SH-SY5Y (cell line): ENCODE results near the gene SARNP.

Experiments used
- GATA2 ChIP-seq: IDR thresholded peaks from 2 replicates; pipeline ENCODE4 v1.6.1; 2011; ENCODE audit warnings: mild to moderate bottlenecking, low read depth, low read length
- GATA3 ChIP-seq: IDR thresholded peaks from 2 replicates; pipeline ENCODE4 v1.6.1; 2011; ENCODE audit warnings: low read depth, mild to moderate bottlenecking, low read length, moderate library complexity

SARNP gene

DNA sequence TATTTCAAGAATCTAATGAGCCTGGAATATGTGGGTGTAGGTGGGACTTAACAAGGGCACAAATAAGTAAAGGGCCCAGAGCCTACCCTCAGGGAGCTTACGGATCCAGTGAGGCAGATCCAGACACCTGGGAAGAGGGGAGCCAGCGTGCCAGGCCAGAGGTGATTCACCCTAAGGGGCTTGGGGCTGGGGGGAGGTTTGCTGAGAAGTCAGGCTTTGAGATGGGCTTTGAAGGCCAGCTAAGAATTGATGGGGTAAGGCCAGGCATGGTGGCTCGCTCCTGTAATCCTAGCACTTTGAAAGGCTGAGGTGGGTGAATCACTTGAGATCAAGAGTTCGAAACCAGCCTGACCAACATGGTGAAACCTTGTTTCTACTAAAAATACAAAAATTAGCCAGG lies 25.9 kb upstream of the SARNP start:
- TF ChIP-seq GATA2, result no peak
- no peak for TF ChIP-seq GATA3

GRCh38 chr12:55842681-55843429 lies 25.3 kb upstream of the SARNP start, which contains the start of gene MMP19:
Gene MMP19 (minus strand): TSS chr12:55842936. CDS start chr12:55842830, 106 bp downstream.
- TF ChIP-seq GATA2 (no peak), GATA3 (no peak)

GRCh38 chr12:55840581-55841351 lies 23.2 kb upstream of the SARNP start:
- TF ChIP-seq GATA2 (no peak), GATA3 (no peak)

- TF ChIP-seq GATA3 (no peak), GATA2 (no peak)
Observed at GRCh38 chr12:55839345-55840140, 22.0 kb upstream of the SARNP start.

DNA sequence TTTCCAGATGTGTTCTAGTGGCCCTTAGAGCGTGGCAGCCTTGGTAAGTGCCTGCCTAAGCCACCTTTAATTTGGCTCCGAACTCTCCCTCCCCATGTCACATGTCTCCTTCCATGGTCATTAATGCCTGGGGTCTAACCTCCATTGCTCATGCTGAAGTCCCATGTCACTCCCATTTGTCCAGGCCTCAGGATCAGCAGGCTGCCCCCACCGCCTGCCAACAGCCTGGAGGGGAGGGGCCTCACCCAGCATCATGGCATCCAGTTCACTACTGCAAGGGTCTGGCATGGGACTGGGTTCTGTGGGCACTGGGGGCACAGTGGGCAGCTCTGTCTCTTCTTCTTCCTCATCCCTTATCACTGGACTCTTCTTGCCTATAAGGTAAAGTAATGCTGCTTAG lies 20.8 kb upstream of the SARNP start:
- TF ChIP-seq GATA2 (no peak), GATA3 (no peak)

- no peak for TF ChIP-seq GATA2
- TF ChIP-seq GATA3, result no peak
Observed at GRCh38 chr12:55833056-55833455, 15.5 kb upstream of the SARNP start.

DNA sequence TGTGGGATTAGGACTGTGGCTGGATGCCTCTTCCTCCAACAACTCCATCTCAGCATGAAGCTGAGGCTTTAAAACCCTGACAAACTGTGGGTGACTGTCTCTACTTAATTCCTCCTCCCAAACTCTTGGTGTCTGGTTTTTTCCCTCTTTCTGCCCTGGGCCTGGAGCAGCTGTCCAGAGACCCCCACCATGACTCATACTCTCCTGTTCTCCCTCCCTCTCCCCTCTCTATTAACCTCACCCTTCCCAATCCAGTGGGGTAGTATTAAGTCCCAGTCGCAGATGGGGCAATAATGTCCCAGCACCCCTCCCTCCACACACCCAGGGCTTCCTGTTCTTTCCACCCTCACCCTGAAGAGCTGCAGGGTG lies 13.9 kb upstream of the SARNP start:
- TF ChIP-seq GATA2 (no peak), GATA3 (no peak)

DNA sequence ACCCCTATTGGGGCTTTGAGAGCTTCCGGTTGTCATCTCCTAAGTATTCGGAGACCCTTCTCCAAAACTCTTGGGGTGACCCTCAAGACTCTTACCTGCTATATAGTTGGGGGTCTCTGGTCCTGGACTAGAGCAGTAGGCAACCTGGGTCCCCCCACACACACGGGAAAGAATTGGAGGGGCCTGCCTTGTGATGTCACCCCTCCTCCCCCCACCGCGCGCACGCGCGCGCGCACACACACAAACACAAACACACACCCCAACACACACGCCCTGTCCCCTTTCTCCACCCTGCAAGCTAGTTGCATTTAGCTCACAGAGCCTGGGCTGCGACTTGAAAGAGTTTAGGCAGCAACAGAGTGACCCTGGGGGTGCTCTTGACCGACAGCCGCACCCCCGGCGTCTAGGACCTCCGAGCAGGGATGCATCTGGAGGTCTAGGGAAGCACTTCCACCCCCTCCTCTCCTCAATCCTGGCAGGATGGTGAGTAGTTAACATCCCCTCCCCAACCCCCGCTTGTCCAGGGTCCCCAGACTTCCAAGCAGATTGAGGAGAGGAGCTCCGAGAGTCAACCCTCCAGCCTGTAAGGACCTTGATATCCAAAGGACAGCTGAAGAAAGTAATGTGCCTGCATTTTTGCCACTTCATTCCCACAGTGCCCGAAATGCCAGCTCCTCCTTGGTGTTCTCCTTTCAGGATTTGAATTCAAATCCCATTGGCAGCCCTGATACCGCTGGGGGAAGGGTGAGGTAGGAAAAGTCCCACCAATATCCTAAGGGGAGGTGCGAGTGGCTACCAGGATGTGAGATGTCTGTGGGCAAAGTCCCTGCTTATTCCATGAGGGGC lies 13.3 kb upstream of the SARNP start:
- TF ChIP-seq GATA2 (no peak), GATA3 (no peak)

DNA sequence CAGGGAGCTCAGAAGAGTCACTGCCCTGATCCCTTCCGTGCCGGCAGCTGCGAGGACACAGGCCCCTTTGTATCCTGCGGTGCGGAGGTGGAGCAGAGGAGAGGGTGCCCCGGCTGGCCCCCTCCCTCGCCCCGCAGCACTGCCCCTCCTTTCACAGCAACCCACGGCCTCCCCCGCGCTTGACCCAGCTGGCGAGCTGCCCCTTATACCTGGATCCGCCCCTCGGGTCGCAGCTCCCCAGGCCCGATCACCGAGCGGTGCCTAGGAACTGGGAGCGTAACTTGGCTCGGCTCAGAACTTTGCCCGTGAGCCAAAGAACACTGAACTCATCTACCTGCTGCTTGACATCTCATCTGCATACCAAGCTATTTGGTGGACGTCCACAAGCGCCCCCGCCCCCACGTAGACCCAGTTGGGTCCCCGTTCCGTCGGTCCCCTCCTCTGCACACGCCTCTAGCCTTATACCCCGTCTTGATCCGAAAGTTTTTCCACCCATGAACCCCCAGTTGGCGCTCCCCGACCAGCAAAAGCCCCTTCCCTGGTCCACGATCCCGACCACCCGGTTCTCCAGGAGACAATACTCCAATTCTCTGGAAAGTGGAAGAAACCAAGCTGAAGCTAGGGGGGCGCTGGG lies 12.6 kb upstream of the SARNP start:
- TF ChIP-seq GATA3, result no peak
- no peak for TF ChIP-seq GATA2

DNA sequence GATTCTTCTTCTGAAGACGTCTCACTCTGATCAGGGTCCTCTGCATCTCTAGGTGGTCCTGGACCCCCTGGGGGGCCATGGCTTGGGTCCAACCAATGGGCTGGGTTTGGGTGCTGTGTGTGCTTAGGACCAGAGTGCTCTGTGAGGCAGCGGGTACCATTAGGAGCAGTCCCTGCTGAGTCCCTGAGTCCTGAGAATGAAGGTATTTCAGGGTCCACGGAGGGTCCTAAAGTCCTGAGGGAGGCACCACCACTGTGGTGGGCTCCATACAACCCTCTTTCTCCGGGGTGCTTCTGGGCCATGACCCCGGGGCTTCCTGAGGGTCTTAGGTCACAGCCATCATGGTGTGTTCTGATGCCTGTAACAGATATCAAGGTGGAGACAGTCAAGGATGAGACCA lies 10.8 kb upstream of the SARNP start:
- TF ChIP-seq GATA2, result no peak
- TF ChIP-seq GATA3, result no peak

GRCh38 chr12:55827806-55828205 lies 10.3 kb upstream of the SARNP start:
- TF ChIP-seq GATA2 (no peak), GATA3 (no peak)

- TF ChIP-seq GATA3, result no peak
- no peak for TF ChIP-seq GATA2
Observed at GRCh38 chr12:55824726-55825125, 7.2 kb upstream of the SARNP start.

- TF ChIP-seq GATA2, result no peak
- no peak for TF ChIP-seq GATA3
Observed at GRCh38 chr12:55823419-55823818, 5.9 kb upstream of the SARNP start.

DNA sequence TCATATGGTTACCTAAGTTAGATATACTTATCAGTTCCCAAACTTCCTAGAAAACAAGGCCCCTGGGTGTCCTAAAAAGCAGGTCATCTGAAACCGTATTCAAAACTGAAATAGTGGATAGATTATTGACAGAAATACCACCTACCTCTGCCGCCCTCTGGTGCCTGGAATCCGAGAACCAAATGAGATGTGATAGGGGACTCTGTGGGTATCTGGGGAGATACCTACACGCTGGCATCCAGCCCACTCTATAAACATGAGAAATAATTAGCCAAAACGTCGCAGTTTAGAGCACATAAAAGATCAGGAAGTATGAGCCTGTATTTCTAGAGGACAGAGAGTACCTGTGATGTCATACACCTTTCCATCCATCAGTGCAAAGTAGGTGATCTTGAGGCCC lies 4.7 kb upstream of the SARNP start:
- TF ChIP-seq GATA2 (no peak), GATA3 (no peak)
